ENCODE data around the gene SSTR4. TPM values are rescaled to one million over a fixed set of nuclear protein-coding genes. Genes with fewer than 3 reads are reported as not detected.

The SSTR4 gene
- total RNA-seq, 1 experiment from 2014 or later: not detected

GRCh38 chr20:23049201-23050075 is 14.3 kb downstream of the SSTR4 start, which contains the start of gene THBD:
THBD (minus strand) TSS chr20:23049672; CDS start chr20:23049504, 168 bp downstream.
- H3K79me2 ChIP-seq (ENCODE audit: low read length): no peaks in the 10 kb centered on the region
- no peak for DNase-seq
- H3K36me3 ChIP-seq (ENCODE audit: insufficient read depth, low read length): no peaks in the 10 kb centered on the region
- H4K20me1 ChIP-seq (ENCODE audit: insufficient read depth, low read depth, low read length): no peaks in the 10 kb centered on the region
- no peaks in the 10 kb centered on the region for H3K9me3 ChIP-seq (ENCODE audit: low read length)
- H3K9ac ChIP-seq (ENCODE audit: low read length): no peak within 1 kb of the TSS
- no peak within 1 kb of the TSS for H2AFZ ChIP-seq (ENCODE audit: low read length)
- H3K27me3 ChIP-seq (ENCODE audit: low read length): no peaks in the 10 kb centered on the region
- H3K27ac ChIP-seq (ENCODE audit: low read length): no peak within 1 kb of the TSS
- H3K4me2 ChIP-seq (ENCODE audit: low read depth, low read length, poor library complexity, severe bottlenecking): no peak within 1 kb of the TSS
- H3K9me2 ChIP-seq (replicated peaks; ENCODE audit: insufficient read depth, low read length): no peaks in the 10 kb centered on the region
- H3K4me1 ChIP-seq (ENCODE audit: low read length): no peaks in the 10 kb centered on the region
- H3K4me3 ChIP-seq (ENCODE audit: low read length): no peak within 1 kb of the TSS

- H3K79me2 ChIP-seq (ENCODE audit: low read length): no peaks in the 10 kb centered on the region
- no peaks in the 10 kb centered on the region for H3K9me2 ChIP-seq (replicated peaks; ENCODE audit: insufficient read depth, low read length)
- H3K27me3 ChIP-seq (ENCODE audit: low read length): no peaks in the 10 kb centered on the region
- H3K4me3 ChIP-seq (ENCODE audit: low read length): no peak overlapping the region
- no peaks in the 10 kb centered on the region for H3K9me3 ChIP-seq (ENCODE audit: low read length)
- H3K4me1 ChIP-seq (ENCODE audit: low read length): no peaks in the 10 kb centered on the region
- H3K9ac ChIP-seq (ENCODE audit: low read length): no peak overlapping the region
- no peaks in the 10 kb centered on the region for H4K20me1 ChIP-seq (ENCODE audit: insufficient read depth, low read depth, low read length)
- no peak for DNase-seq
- H2AFZ ChIP-seq (ENCODE audit: low read length): no peak overlapping the region
- H3K27ac ChIP-seq (ENCODE audit: low read length): no peak overlapping the region
- H3K4me2 ChIP-seq (ENCODE audit: low read depth, low read length, poor library complexity, severe bottlenecking): no peak overlapping the region
- H3K36me3 ChIP-seq (ENCODE audit: insufficient read depth, low read length): no peaks in the 10 kb centered on the region
Measured at GRCh38 chr20:23050076-23050838, 15.1 kb downstream of the SSTR4 start.

GRCh38 chr20:23050847-23051627 is 15.9 kb downstream of the SSTR4 start:
- Histone ChIP-seq H2AFZ (ENCODE audit: low read length) (no peak overlapping the region), H3K27ac (ENCODE audit: low read length) (no peak overlapping the region), H3K9me3 (ENCODE audit: low read length) (no peaks in the 10 kb centered on the region), H3K36me3 (ENCODE audit: insufficient read depth, low read length) (no peaks in the 10 kb centered on the region), H3K4me3 (ENCODE audit: low read length) (no peak overlapping the region), H3K4me2 (ENCODE audit: low read depth, low read length, poor library complexity, severe bottlenecking) (no peak overlapping the region), H4K20me1 (ENCODE audit: insufficient read depth, low read depth, low read length) (no peaks in the 10 kb centered on the region), H3K27me3 (ENCODE audit: low read length) (no peaks in the 10 kb centered on the region), H3K9ac (ENCODE audit: low read length) (no peak overlapping the region), H3K9me2 (replicated peaks; ENCODE audit: insufficient read depth, low read length) (no peaks in the 10 kb centered on the region), H3K4me1 (ENCODE audit: low read length) (no peaks in the 10 kb centered on the region), H3K79me2 (ENCODE audit: low read length) (no peaks in the 10 kb centered on the region)
- DNase-seq: peak; percentile 74

DNA sequence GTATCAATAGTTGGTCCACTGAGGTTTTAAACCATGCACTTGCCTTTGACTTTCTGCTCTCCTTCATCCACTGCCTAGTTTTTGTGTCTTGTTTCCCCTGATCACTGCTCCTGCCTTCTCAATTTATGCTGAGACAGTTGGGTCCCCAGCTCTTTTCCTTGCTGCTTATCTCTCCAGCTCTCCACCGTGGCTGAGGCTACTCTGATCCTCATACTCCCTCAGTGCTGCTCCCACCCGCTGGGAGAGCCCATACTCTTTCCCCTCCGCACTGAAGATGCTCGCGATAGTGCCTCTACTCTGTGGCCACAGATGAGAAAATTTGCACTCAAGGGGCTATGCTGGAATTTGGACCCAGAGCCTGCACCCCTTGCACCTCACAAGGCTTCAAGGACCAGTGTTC is 17.8 kb downstream of the SSTR4 start:
- Histone ChIP-seq H3K36me3 (ENCODE audit: insufficient read depth, low read length) (no peaks in the 10 kb centered on the region), H2AFZ (ENCODE audit: low read length) (no peak overlapping the region), H3K4me2 (ENCODE audit: low read depth, low read length, poor library complexity, severe bottlenecking) (no peak overlapping the region), H3K4me1 (ENCODE audit: low read length) (no peaks in the 10 kb centered on the region), H3K9ac (ENCODE audit: low read length) (no peak overlapping the region), H3K9me2 (replicated peaks; ENCODE audit: insufficient read depth, low read length) (no peaks in the 10 kb centered on the region), H3K27ac (ENCODE audit: low read length) (no peak overlapping the region), H4K20me1 (ENCODE audit: insufficient read depth, low read depth, low read length) (no peaks in the 10 kb centered on the region), H3K27me3 (ENCODE audit: low read length) (no peaks in the 10 kb centered on the region), H3K4me3 (ENCODE audit: low read length) (no peak overlapping the region), H3K9me3 (ENCODE audit: low read length) (no peaks in the 10 kb centered on the region), H3K79me2 (ENCODE audit: low read length) (no peaks in the 10 kb centered on the region)
- no peak for DNase-seq

GRCh38 chr20:23058240-23058639 is 23.1 kb downstream of the SSTR4 start:
- Histone ChIP-seq H4K20me1 (ENCODE audit: insufficient read depth, low read depth, low read length) (no peaks in the 10 kb centered on the region), H3K36me3 (ENCODE audit: insufficient read depth, low read length) (no peaks in the 10 kb centered on the region), H3K4me1 (ENCODE audit: low read length) (peaks cover 37% of the 10 kb centered on the region), H3K9me2 (replicated peaks; ENCODE audit: insufficient read depth, low read length) (no peaks in the 10 kb centered on the region), H3K9ac (ENCODE audit: low read length) (no peak overlapping the region), H3K9me3 (ENCODE audit: low read length) (no peaks in the 10 kb centered on the region), H3K27me3 (ENCODE audit: low read length) (no peaks in the 10 kb centered on the region), H2AFZ (ENCODE audit: low read length) (no peak overlapping the region), H3K79me2 (ENCODE audit: low read length) (no peaks in the 10 kb centered on the region), H3K4me3 (ENCODE audit: low read length) (no peak overlapping the region), H3K4me2 (ENCODE audit: low read depth, low read length, poor library complexity, severe bottlenecking) (no peak overlapping the region), H3K27ac (ENCODE audit: low read length) (no peak overlapping the region)
- no peak for DNase-seq

GRCh38 chr20:23059001-23059400 is 23.9 kb downstream of the SSTR4 start:
- Histone ChIP-seq H2AFZ (ENCODE audit: low read length) (no peak overlapping the region), H3K36me3 (ENCODE audit: insufficient read depth, low read length) (no peaks in the 10 kb centered on the region), H3K27ac (ENCODE audit: low read length) (no peak overlapping the region), H4K20me1 (ENCODE audit: insufficient read depth, low read depth, low read length) (no peaks in the 10 kb centered on the region), H3K4me1 (ENCODE audit: low read length) (peaks cover 44% of the 10 kb centered on the region), H3K4me3 (ENCODE audit: low read length) (no peak overlapping the region), H3K4me2 (ENCODE audit: low read depth, low read length, poor library complexity, severe bottlenecking) (no peak overlapping the region), H3K27me3 (ENCODE audit: low read length) (no peaks in the 10 kb centered on the region), H3K9me2 (replicated peaks; ENCODE audit: insufficient read depth, low read length) (no peaks in the 10 kb centered on the region), H3K9ac (ENCODE audit: low read length) (no peak overlapping the region), H3K9me3 (ENCODE audit: low read length) (no peaks in the 10 kb centered on the region), H3K79me2 (ENCODE audit: low read length) (no peaks in the 10 kb centered on the region)
- no peak for DNase-seq

GRCh38 chr20:23059846-23060245 is 24.7 kb downstream of the SSTR4 start:
- Histone ChIP-seq H3K79me2 (ENCODE audit: low read length) (no peaks in the 10 kb centered on the region), H4K20me1 (ENCODE audit: insufficient read depth, low read depth, low read length) (no peaks in the 10 kb centered on the region), H3K4me1 (ENCODE audit: low read length) (peaks cover 52% of the 10 kb centered on the region), H3K4me2 (ENCODE audit: low read depth, low read length, poor library complexity, severe bottlenecking) (no peak overlapping the region), H3K36me3 (ENCODE audit: insufficient read depth, low read length) (no peaks in the 10 kb centered on the region), H3K4me3 (ENCODE audit: low read length) (no peak overlapping the region), H3K9ac (ENCODE audit: low read length) (no peak overlapping the region), H3K9me3 (ENCODE audit: low read length) (no peaks in the 10 kb centered on the region), H3K27me3 (ENCODE audit: low read length) (no peaks in the 10 kb centered on the region), H3K27ac (ENCODE audit: low read length) (no peak overlapping the region), H3K9me2 (replicated peaks; ENCODE audit: insufficient read depth, low read length) (no peaks in the 10 kb centered on the region), H2AFZ (ENCODE audit: low read length) (no peak overlapping the region)
- DNase-seq: no peak

GRCh38 chr20:23060629-23061028 is 25.5 kb downstream of the SSTR4 start:
- no peak for DNase-seq
- H3K27me3 ChIP-seq (ENCODE audit: low read length): no peaks in the 10 kb centered on the region
- no peaks in the 10 kb centered on the region for H3K9me2 ChIP-seq (replicated peaks; ENCODE audit: insufficient read depth, low read length)
- no peak overlapping the region for H2AFZ ChIP-seq (ENCODE audit: low read length)
- H4K20me1 ChIP-seq (ENCODE audit: insufficient read depth, low read depth, low read length): no peaks in the 10 kb centered on the region
- no peaks in the 10 kb centered on the region for H3K9me3 ChIP-seq (ENCODE audit: low read length)
- H3K79me2 ChIP-seq (ENCODE audit: low read length): no peaks in the 10 kb centered on the region
- H3K4me1 ChIP-seq (ENCODE audit: low read length): peaks cover 58% of the 10 kb centered on the region
- H3K27ac ChIP-seq (ENCODE audit: low read length): no peak overlapping the region
- H3K4me2 ChIP-seq (ENCODE audit: low read depth, low read length, poor library complexity, severe bottlenecking): no peak overlapping the region
- H3K9ac ChIP-seq (ENCODE audit: low read length): no peak overlapping the region
- H3K4me3 ChIP-seq (ENCODE audit: low read length): no peak overlapping the region
- H3K36me3 ChIP-seq (ENCODE audit: insufficient read depth, low read length): no peaks in the 10 kb centered on the region
